MCF 10A (cell line): ENCODE measurements around the gene SAE1. TPM values are rescaled to one million over a fixed set of nuclear protein-coding genes. Genes with fewer than 3 reads are reported as not detected.

ENCODE experiments used
- Bru-seq: library from RNA; stranded (reverse); fragments of 400-500 nt; gene quantifications from one replicate; lab custom pipeline; 2021; lab: Mats Ljungman, UMichigan
- BruChase-seq, 2 experiments: library from RNA; stranded (reverse); fragments of 400-500 nt; gene quantifications; one replicate each; lab custom pipeline; 2021; lab: Mats Ljungman, UMichigan
- BruUV-seq: library from RNA; stranded (reverse); fragments of 400-500 nt; replicated peaks from 2 replicates; lab custom pipeline; 2021; lab: Mats Ljungman, UMichigan
- CTCF ChIA-PET: fragments of 300-600 bp; sonication (Branson Sonifier 250); formaldehyde crosslinking; extraction: SDS; loops from one replicate; lab custom pipeline; 2021; ENCODE audit warnings: antibody characterized with exemption, inconsistent platforms; lab: Yijun Ruan, JAX
- POLR2A ChIA-PET: fragments of 300-600, 350-650 bp; sonication (Branson Sonifier 250); formaldehyde crosslinking; extraction: SDS; loops from one replicate; lab custom pipeline; 2020; ENCODE audit warnings: antibody characterized with exemption, inconsistent platforms; lab: Yijun Ruan, JAX
- DNase-seq: peaks from one replicate; pipeline ENCODE4 v3.0.0-alpha.2; 2018; ENCODE audit not compliant: unreplicated experiment
- H3K27ac Mint-ChIP-seq: one replicate; pipeline ENCODE4 v1.8.0; 2022; ENCODE audit warnings: mild to moderate bottlenecking, low read depth, mixed read lengths; ENCODE audit not compliant: unreplicated experiment
- H3K27me3 Mint-ChIP-seq: one replicate; pipeline ENCODE4 v1.8.0; 2022; ENCODE audit warnings: mixed read lengths; ENCODE audit not compliant: insufficient read depth, unreplicated experiment
- H3K36me3 Mint-ChIP-seq: one replicate; pipeline ENCODE4 v1.8.0; 2022; ENCODE audit warnings: mild to moderate bottlenecking, moderate library complexity, mixed read lengths; ENCODE audit not compliant: insufficient read depth, unreplicated experiment
- H3K4me1 Mint-ChIP-seq: one replicate; pipeline ENCODE4 v1.8.0; 2022; ENCODE audit warnings: mixed read lengths; ENCODE audit not compliant: insufficient read depth, unreplicated experiment
- H3K4me3 Mint-ChIP-seq: one replicate; pipeline ENCODE4 v1.8.0; 2022; ENCODE audit warnings: mild to moderate bottlenecking, moderate library complexity, mixed read lengths; ENCODE audit not compliant: unreplicated experiment
- H3K9me3 Mint-ChIP-seq: one replicate; pipeline ENCODE4 v1.8.0; 2022; ENCODE audit warnings: mixed read lengths; ENCODE audit not compliant: unreplicated experiment
- intact Hi-C: fragments of 100-400 bp; cut with micrococcal nuclease; formaldehyde crosslinking; loops from 2 replicates; pipeline ENCODE4 v1.14.1; 2022
- long read RNA-seq: library from polyadenylated mRNA; stranded (forward); transcript quantifications from one replicate; pipeline ENCODE4 v2.0.0, GENCODE V29; 2022
- total RNA-seq: library from RNA; stranded (reverse); gene quantifications from 2 replicates; pipeline ENCODE4 v1.2.3, GENCODE V29; 2022
- TF ChIP-seq, protein P1 (sequence below): fragments of 200-600 bp; IDR thresholded peaks from one replicate; pipeline ENCODE4 v1.8.0; 2022; ENCODE audit warnings: antibody characterized with exemption, mild to moderate bottlenecking; ENCODE audit not compliant: unreplicated experiment

Gene SAE1
- 76.1 and 81.7 TPM in 2 replicates for total RNA-seq
- Bru-seq, nascent RNA = percentile 74 among the genes with signal in this experiment
- BruChase-seq, experiment 1, labeled RNA remaining after a 6-hour chase = percentile 76 among the genes with signal in this experiment
- BruChase-seq, experiment 2, labeled RNA remaining after a 2-hour chase = percentile 72 among the genes with signal in this experiment
- long read RNA-seq, transcript SAE1-201 (9 exons, 2,049 nt) = major isoform, 289 of 396 reads
- long read RNA-seq, transcript SAE1-207 (9 exons, 2,106 nt) = minor isoform, 10 of 396 reads
- long read RNA-seq, transcript SAE1-202 (8 exons, 1,851 nt) = minor isoform, 9 of 396 reads
- long read RNA-seq, partial matches to known transcripts = 8 of 396 reads
- long read RNA-seq, other reads (novel, unspliced or antisense) = 80 of 396 reads

DNA sequence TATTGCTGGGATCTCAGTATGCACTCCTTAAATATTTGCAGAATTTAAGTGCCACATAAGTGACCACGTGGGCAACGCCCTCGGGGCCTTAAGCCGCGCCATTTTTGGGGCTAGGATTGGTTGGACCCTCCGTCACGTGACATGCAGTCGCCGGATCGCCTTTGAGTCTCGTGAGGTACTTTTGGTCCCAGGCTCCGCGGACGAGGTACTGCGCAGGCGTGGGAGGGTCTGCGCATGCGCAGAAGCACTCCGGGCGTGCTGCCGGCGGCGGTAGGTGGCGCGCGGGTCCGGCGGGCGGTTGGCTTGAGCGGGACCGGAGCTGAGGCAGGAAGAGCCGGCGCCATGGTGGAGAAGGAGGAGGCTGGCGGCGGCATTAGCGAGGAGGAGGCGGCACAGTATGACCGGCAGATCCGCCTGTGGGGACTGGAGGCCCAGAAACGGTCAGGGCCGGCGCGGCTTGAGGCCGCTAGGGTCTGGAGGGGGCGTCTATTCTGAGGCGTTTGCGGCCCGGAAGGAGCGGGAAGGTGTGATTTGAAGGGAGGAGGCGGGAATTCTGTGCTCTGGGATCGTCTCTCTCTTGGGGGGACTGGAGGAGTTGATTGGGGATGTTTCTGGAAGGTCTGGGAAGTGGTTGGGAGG is at the start of gene SAE1:
Gene SAE1 (plus strand): TSS at position 247 of the 639 bp plus-strand sequence. CDS start 96 bp downstream, at position 343.
- Mint-ChIP-seq H3K4me3 (peak within 1 kb of the TSS; percentile 99), H3K9me3 (peaks cover 6% of the 10 kb centered on the region), H3K4me1 (peaks cover 35% of the 10 kb centered on the region), H3K36me3 (peaks cover 27% of the 10 kb centered on the region), H3K27ac (peak within 1 kb of the TSS; percentile 92), H3K27me3 (no peaks in the 10 kb centered on the region)
- intact Hi-C loops = loop anchor here (5.0 kb wide), 2 partner anchors 112 to 268 kb away; partner anchors contain the start of gene ARHGAP35
- ChIA-PET CTCF (interaction anchor here (0.6 to 3.6 kb wide), 13 partner anchors 10 to 299 kb away, joined by 3 to 15 read pairs (median 5); no protein-coding TSS in a partner anchor), POLR2A (interaction anchor here (0.5 to 3.6 kb wide), 29 partner anchors 8 to 1742 kb away, joined by 3 to 48 read pairs (median 5); partner anchors contain the start of genes CCDC9, TMEM160 and ZC3H4)
- peak; percentile 98 for DNase-seq
- TF ChIP-seq, protein P1, sequence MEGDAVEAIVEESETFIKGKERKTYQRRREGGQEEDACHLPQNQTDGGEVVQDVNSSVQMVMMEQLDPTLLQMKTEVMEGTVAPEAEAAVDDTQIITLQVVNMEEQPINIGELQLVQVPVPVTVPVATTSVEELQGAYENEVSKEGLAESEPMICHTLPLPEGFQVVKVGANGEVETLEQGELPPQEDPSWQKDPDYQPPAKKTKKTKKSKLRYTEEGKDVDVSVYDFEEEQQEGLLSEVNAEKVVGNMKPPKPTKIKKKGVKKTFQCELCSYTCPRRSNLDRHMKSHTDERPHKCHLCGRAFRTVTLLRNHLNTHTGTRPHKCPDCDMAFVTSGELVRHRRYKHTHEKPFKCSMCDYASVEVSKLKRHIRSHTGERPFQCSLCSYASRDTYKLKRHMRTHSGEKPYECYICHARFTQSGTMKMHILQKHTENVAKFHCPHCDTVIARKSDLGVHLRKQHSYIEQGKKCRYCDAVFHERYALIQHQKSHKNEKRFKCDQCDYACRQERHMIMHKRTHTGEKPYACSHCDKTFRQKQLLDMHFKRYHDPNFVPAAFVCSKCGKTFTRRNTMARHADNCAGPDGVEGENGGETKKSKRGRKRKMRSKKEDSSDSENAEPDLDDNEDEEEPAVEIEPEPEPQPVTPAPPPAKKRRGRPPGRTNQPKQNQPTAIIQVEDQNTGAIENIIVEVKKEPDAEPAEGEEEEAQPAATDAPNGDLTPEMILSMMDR = peak; percentile 23
- BruUV-seq = no TSS peak

DNA sequence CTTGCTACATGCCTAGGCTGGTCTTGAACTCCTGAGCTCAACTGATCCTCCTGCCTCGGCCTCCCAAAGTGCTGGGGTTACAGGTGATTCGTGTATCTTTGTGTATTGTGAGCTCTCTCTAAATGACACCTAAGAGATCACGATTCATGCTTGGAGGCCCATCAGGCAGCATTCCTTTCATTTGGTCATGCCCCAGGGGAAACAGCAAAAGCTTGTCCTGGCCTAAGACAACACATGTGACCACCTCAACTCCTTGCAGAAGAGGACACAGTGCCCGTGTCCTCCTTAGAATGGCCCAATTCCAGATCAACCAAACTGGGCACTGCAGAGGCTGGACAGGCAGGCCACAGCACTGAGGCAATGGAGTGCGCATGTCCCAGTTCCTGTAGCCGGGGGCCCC is 49.5 kb upstream of the SAE1 start:
- no peak for DNase-seq
- H3K36me3 Mint-ChIP-seq = peaks cover 89% of the 10 kb centered on the region
- no peaks in the 10 kb centered on the region for H3K9me3 Mint-ChIP-seq
- H3K4me3 Mint-ChIP-seq = no peak overlapping the region
- no TSS peak for BruUV-seq
- no peaks in the 10 kb centered on the region for H3K4me1 Mint-ChIP-seq
- ChIA-PET POLR2A (interaction anchor here (1.3 to 1.8 kb wide), 2 partner anchors 15 to 32 kb away, joined by 3 to 7 read pairs; partner anchors contain the start of gene ZC3H4), CTCF (interaction anchor here (0.9 to 1.9 kb wide), 6 partner anchors 15 to 68 kb away, joined by 3 to 7 read pairs (median 4); no protein-coding TSS in a partner anchor)
- intact Hi-C loops = no loop called here
- no peaks in the 10 kb centered on the region for H3K27me3 Mint-ChIP-seq
- H3K27ac Mint-ChIP-seq = no peak overlapping the region
- TF ChIP-seq, protein P1 = no peak

DNA sequence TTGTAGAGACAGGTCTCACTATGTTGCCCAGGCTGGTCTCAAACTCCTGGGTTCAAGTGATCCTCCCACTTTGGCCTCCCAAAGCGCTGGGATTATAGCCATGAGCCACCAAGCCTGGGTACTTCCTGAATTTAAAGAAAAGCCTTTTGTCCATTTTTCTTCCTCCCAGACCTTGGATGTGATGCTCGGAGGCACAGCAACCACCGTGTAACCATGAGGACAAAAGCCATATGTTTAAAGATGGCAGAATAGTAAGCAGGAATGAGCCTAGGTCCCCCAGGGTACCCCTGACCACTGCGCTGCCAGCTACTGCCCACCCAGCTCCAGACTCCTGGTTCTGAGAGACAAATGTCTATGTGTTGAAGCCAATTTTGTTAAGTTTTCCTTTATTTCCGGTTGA is 48.1 kb upstream of the SAE1 start:
- no peak overlapping the region for H3K4me3 Mint-ChIP-seq
- no peak overlapping the region for H3K27ac Mint-ChIP-seq
- BruUV-seq = no TSS peak
- CTCF ChIA-PET = interaction anchor here (0.6 to 1.4 kb wide), 3 partner anchors 14 to 225 kb away, joined by 3 to 9 read pairs (median 5); no protein-coding TSS in a partner anchor
- H3K27me3 Mint-ChIP-seq = no peaks in the 10 kb centered on the region
- H3K36me3 Mint-ChIP-seq = peaks cover 89% of the 10 kb centered on the region
- intact Hi-C loops = no loop called here
- H3K4me1 Mint-ChIP-seq = no peaks in the 10 kb centered on the region
- POLR2A ChIA-PET = interaction anchor here (1.0 kb wide), 1 partner anchor 31 kb away, joined by 4 read pairs; the partner anchor contains the start of gene ZC3H4
- no peak for DNase-seq
- TF ChIP-seq, protein P1 = no peak
- no peaks in the 10 kb centered on the region for H3K9me3 Mint-ChIP-seq
